Amniotic stem cell (primary cell): ENCODE data around the gene LGALS7B.
"Not testable (repeated sequence)": the region's sequence is repeated elsewhere in the genome, so short reads cannot be mapped to it uniquely, and the experiment has no call there.

Source experiments
- DNase-seq: peaks from one replicate; lab custom pipeline; 2025; lab: John Stamatoyannopoulos, UW

Gene LGALS7B

DNA sequence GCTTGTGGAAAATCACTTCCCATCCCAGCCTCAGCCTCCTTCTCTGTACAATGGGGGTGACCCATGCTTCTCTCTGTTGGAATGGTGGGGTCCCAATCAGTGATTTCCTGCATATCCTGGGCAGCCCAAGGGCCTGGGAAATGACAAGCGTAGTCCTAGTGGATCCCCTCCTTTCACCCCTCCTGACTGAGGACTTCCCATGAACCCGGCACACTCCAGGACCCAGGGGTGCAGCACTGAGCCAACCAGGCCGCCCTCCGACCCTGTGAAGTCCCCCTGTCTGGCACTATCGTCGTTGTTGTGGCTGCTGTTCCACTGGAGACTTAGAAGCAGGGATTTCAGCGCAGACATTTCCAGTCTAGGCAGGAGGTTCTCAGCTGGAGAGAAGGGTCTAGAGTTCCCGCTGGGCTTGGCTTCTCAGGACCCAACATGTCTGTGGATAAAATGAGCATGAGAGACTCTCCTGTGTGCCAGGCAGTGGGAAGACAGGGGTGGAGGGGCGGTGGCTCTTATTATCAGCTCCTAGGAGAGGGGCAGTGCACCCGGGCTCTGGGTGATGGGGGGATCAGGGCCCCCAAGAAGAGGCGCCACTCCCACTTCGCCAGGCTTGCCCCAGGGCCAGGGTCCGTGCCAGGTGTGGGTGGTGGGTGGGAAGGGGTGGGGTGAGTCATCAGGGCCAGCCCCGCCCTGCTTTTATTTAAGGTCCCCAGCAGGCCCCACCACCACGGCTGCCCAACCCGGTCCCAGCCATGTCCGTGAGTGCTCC is at the start of gene LGALS7B:
LGALS7B (plus strand) TSS at position 723 of the 766 bp plus-strand sequence; CDS start at position 750, 27 bp downstream.
- no peak for DNase-seq

DNA sequence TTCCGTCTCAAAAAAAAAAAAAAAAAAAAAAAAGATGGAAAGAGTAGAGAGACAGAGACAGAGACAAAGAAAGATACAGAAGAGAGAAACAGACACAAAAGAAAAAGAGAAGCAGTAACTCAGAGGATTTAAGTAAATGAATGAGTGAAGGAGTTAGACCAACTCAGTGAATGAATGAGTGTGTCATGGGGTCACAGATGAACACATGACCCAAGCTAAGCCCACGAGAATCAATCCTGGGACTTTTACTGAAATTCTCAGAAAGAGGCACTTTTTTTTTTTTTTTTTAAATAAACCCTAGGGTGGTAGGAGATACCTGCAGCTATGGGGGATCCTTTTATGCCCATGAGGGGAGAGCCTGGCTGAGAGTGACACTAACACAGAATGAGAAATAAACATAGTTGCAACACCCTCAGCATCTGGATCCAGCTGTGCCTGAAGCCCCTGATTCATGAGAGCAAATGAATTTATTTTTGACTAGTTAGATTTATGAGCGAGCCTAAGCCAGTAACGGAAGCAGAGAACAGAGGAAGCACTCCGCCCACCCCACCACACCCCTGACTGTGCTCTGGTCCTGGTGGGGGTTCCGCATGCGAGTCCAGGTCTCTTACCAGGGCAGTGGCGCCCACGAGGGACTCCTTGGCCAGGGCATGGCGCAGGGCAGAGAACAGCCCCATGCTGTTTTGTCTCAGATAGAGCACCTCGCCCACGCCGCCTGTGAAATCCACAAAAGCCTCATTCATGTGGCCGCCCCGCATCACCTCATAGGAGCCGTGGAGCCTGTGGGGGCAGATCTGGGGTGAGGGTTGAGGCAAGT is 49.4 kb upstream of the LGALS7B start:
- no peak for DNase-seq

DNA sequence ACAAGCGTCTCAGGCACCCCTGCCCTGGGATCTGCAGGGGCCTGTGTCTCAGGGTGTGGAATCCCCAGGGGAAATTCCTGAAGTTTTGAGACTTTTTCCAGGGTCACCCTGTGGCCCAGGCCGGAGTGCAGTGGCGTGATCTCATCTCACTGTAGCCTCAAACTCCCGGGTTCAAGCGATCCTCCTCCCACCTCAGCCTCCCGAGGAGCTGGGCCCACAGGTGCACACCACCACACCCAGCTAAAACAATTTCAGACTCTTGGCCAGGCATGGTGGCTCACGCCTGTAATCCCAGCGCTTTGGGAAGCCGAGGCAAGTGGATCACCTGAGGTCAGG is 48.8 kb upstream of the LGALS7B start:
- no peak for DNase-seq

DNA sequence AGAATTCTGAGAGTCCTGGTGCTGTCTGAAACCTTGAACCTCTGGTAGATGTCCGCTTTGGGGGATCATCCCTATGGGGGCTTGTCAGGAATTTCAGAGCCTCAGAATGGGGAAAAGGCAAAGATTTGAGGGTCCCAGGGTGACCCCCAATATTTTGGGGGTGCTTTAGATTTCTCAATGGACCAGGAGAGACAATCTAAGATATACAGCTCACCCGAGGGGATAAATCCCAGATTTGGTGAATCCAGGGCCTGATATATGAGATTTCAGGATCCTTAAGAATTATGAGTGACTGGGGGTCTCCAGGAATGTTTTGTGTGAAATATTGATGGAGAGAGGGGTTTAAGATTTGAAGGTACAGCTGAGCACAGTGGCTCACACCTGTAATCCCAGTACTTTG is 48.1 kb upstream of the LGALS7B start:
- DNase-seq: no peak

DNA sequence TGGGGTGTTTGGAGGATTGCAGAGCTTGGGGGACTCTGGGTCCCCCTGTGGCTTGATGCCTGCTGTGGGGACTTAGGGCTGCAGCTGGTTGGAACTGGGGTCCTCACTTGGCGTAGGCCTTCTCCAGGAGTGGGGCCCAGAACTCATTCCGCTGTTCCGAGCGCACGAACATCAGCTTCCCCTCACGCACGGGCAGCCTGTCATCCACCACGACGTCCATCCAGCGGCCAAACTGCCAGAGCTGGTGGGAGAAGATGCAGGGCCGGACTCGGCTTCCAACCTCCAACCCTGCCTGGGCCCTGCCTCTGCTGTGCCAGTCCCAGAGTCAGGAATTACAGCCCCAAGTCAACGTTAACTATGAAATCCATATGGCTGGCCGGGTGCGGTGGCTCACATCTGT is 47.3 kb upstream of the LGALS7B start:
- no peak for DNase-seq

DNA sequence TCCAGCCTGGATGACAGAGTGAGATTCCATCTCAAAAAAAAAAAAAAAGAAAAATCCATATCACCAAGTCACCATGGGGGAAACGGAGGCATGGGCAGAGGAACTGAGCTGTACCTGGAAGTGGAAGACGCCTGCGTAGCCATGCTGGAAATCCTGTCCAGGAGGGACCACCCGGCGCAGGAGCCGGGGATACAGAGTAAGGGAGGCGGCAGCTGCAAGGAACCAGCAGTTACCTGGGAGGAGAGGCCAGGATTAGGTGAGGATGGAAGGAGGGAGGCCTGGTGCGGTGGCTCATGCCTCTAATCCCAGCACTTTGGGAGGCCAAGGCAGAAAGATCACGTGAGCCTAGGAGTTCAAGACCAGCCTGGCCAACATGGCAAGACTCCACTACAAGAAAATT is 46.7 kb upstream of the LGALS7B start:
- DNase-seq: no peak

DNA sequence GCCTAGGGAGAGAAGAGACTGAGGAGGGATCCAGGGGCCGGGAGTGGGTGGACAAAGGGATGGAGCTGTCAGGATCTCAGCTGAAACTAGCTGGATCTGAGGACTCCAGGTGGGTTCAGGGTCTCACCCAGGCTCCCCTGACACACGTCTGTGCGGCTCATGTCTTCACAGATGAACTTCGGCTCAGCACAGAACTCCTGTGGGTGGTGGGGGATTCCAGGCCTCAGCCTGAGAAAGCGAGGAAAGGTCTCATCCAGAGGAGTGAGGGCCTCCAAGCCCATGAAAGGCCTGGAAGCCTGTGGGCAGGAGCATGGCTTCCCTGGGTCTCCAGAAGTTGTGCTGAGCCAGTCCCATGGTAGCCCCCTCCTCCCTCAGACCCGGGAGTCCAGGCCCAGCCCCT is 46.1 kb upstream of the LGALS7B start:
- DNase-seq: no peak

DNA sequence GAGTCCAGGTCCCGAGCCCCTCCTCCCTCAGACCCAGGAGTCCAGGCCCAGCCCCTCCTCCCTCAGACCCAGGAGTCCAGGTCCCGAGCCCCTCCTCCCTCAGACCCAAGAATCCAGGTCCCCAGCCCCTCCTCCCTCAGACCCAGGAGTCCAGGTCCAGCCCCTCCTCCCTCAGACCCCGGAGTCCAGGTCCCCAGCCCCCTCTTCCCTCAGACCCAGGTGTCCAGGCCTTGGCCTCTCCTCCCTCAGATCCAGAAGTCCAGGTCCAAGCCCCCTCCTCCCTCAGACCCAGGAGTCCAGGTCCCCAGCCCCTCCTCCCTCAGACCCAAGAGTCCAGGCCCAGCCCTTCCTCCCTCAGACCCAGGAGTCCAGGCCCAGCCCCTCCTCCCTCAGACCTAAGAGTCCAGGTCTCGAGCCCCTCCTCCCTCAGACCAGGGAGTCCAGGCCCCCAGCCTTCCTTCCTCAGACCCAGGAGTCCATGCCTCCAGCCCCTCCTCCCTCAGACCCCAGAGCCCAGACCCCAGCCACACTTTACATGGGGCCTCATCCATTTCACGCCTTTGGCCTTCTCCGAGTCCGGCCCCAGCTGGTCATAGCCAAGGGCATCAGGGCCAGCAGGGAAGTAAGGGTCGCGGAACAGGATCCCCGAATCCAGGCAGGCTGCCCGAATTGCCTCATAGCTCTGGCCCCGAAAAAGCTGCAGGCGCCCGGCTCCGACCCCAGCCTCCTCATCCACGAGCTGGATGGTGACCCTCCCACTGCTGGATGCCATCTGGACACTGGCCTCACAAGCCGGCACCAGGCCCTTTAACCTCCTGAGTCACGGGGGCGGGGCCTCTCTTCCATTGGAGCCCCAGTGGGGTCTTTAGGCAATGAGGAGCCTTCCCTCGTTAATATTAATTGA is 45.4 kb upstream of the LGALS7B start:
- no peak for DNase-seq

DNA sequence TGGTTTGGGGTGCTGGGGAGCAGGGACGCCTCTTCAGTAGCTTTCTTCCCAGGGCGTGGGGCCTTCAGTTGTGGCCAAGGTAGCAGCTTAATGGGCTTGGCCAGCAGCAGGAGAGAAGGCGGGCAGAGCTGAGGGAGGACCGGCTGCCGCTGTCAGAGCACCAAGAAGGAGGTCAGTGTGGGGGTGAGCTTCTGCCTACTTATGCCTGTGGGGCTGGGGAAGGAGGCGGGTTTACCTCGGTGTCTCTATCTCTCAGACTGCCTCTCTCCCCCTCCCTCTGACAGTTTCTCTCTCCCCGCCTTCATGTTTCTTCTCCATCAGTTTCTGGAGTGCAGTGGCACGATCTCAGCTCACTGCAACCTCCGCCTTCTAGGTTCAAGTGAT is 44.7 kb upstream of the LGALS7B start, which contains the start of gene CAPN12:
CAPN12 (minus strand) TSS at position 177 of the 384 bp plus-strand sequence. CDS start 309 bp downstream, outside the sequence.
- no peak for DNase-seq

DNA sequence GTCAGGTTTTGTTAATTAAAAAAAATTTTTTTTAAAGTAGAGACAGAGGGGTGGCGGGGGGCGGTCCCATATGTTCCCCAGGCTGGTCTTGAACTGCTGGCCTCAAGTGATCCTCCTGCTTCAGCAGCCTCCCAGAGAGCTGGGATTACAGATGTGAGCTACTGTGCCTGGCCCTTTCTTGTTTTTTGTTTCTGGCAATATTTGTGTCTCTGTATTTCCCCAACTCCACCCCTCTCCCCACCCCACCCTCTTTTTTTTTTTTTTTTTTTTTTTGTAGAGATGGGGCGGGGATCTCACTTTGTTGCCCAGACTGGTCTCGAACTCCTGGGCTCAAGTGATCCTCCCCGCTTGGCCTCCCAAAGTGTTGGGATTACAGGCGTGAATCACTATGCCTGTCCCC is 44.1 kb upstream of the LGALS7B start:
- DNase-seq: no peak

DNA sequence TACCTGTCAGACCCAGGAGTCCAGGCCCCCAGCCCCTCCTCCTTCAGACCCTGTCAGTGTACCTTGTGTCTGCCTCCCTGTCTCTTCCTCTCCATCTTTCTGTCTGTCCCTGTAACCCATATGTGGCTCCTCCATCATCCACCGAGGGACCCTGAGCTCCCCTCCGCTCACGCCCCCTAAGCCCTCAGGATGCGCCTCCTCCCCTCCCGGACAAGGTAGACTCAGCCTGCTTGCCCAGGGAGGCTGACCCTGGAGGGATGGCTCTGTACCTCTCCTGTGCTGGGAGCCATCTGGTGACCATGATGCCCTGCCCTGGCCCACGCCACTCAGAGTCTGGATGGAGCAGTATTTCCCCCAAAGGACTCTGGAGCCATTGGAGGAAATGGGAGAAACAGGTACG is 43.7 kb upstream of the LGALS7B start:
- DNase-seq: no peak

DNA sequence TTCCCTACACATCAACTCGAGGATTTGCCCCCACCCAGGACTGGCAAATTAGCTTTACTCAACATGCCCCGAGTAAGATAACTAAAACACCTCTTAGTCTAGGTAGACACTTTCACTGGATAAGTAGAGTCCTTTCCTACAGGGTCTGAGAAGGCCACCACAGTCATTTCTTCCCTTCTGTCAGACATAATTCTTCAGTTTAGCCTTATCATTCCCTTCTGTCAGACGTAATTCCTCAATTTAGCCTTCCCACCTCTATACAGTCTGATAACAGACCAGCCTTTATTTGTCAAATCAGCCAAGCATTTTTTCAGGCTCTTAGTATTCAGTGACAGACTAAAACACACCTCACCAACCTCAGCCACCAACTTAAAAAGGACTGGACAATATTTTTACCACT is 35.2 kb upstream of the LGALS7B start:
- not testable (repeated sequence) for DNase-seq

DNA sequence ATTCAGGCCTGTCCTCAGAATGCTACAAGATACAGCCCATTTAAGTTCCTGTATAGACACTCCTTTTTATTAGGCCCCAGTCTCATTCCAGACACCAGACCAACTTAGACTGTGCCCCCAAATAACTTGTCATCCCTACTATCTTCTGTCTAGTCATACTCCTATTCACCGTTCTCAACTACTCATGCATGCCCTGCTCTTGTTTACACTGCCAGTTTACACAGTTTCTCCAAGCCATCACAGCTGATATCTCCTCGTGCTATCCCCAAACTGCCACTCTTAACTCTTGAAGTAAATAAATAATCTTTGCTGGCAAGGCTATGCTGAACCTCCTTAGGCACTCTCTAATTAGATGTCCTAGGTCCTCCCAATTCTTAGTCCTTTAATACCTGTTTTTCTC is 34.8 kb upstream of the LGALS7B start:
- not testable (repeated sequence) for DNase-seq

DNA sequence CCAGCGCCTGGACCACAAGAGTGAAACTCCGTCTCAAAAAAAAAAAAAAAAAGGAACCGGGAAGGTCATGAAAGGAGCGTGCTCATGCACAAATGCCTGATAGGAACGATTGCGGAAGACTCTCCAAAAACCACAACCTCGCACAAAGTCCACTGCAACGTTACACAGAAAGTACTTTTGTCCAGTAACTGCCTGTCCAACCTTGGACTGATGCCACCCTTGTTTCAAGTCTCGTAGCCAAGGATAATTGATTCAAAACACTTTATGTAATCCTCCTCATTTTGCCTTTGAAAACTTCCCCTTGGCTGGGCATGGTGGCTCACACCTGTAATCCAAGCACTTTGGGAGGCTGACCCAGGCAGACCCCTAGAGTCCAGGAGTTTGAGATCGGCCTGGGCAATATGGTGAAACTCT is 29.4 kb upstream of the LGALS7B start:
- no peak for DNase-seq

DNA sequence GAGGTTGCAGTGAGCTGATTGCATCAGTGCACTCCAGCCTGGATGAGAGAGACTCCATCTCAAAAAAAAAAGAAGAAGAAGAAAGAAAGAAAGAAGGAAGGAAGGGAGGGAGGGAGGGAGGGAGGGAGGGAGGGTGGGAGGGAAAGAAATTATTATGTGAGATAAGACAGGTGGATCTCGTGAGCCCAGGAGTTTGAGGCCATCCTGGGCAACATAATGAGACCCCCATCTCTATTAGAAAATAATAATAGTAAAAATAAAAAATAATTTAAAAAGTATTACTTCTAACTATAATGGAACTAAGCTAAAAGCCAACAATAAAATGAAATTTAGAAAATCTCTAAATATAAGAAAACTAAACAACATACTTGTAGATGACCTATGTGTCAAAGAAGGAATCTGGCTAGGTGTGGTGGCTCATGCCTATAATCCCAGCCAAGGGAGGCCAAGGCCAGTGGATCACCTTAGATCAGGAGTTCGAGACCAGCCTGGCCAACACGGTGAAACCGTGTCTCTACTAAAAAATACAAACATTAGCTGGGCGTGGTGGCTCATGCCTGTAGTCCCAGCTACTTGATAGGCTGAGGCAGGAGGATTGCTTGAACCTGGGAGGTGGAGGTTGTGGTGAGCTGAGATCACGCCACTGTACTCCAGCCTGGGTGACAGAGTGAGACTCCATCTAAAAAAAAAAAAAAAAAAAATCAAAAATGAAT is 28.0 kb upstream of the LGALS7B start:
- not testable (repeated sequence) for DNase-seq

DNA sequence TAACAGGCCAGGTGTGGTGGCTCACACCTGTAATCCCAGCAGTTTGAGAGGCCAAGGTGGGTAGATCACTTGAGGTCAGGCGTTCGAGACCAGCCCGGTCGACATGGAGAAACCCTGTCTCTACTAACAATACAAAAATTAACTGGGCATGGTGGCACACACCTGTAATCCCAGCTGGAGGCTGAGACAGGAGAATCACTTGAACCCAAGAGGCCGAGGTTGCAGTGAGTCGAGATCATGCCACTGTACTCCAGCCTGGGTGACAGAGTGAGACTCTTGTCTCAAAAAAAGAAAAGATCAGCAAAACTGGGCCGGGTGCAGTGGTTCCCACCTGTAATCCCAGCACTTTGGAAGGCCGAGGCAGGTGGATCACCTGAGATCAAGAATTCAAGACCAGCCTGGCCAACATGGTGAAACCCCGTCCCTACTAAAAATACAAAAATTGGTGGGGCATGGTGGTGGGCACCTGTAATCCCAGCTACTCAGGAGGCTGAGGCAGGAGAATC is 27.1 kb upstream of the LGALS7B start:
- DNase-seq: not testable (repeated sequence)

DNA sequence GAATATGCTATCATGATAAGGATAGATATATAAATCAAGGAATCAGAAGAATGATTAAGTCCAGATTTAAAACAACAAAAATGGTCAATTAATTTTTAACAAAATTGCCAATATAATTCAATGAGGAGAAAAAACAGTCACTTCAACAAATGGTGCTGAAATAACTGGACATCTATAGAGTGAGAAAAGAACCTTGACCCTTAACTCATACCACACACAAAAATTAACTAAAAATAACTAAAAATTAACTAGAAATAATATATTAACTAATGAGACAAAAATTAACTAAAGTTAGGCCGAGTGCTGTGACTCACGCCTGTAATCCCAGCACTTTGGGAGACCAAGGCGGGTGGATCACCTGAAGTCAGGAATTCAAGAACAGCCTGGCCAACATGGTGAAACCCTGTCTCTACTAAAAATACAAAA is 25.2 kb upstream of the LGALS7B start:
- DNase-seq: no peak

DNA sequence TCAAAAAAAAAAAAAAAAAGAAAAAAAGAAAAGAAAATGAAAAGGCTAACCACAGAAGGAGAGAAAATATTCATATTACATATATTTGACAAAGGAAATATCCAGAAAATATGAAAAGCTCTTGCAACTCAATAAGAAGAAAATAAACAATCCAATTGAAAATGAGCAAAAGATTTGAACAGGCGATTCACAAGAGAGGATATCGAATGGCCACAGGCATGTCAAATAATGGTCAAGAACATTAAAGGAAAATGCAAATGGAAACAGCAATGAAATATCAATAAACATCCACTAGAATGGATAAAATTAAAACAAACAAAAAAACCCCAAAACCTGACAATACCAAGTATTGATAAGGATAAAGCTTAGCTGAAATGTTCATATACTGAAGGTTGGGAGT is 23.8 kb upstream of the LGALS7B start:
- no peak for DNase-seq

DNA sequence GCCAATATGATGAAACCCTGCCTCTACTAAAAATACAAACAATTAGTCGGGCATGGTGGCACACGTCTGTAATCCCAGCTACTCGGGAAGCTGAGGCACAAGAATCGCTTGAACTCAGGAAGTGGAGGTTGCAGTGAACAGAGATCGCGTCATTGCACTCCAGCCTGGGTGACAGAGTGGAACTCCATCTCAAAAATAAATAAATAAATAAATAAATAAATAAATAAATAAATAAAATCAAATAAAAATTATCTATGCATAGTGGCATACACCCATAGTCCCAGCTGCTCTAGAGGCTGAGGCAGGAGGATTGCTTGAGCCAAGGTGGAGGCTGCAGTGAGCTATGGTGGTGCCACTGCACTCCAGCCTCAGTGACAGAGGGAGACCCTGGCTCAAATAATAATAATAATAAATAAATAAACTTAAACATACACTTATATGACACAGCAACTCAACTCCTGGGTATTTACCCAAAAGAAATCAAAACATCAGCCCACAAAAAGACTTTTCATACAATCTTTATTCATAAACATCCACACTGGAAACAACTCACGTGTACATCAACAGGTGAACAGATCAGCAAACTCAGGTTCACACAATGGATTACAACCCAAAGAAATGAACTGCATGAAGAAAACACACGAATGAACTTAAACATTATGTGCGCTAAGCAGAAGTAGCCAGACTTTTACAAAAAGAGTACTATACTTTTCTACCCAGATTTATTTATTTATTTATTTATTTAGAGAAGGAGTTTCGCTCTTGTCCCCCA is 22.5 kb upstream of the LGALS7B start:
- no peak for DNase-seq

DNA sequence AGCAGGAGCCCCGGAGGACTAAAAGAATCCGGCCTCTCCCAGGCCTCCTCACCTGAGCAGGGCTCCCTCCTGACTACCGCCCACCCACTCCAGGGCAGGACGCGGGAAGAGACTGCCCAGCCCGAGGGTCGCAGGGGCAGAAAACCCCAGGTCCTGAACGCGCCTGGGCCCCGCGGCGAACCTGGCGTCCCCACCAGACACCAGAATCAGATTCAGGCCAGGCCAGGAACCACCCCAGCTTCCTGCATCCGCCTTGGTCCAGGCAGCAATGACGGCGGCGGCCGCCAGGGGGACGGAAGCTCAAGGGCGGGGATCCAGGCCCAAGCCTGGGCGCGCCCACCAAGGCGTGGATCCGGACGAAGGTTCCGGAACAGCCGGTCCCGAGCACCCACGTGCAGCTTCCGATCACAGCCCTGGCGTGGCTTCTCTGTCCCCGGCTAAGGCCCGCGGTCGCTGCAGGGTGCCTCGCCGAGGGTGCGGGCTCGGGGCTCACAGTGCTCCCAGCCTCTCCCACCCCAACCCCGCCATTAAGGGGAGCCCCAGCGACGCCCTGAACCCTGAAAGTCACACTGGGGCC is 19.3 kb upstream of the LGALS7B start:
- peak; percentile 4 for DNase-seq
